Measurements from ENCODE around the gene ARMCX2.

The ARMCX2 gene

GRCh38 chrX:101691835-101692234 lies 32.2 kb upstream of the ARMCX2 start:
- TF ChIP-seq USF1 (IDR thresholded peaks at IDR 0.05) = no peak
- TF ChIP-seq CEBPB (IDR thresholded peaks at IDR 0.05) = 0 out of 2 replicates have a peak, but pooled peaks have one; percentile 34

GRCh38 chrX:101686574-101686973 lies 26.9 kb upstream of the ARMCX2 start:
- no peak for TF ChIP-seq MAX (IDR thresholded peaks at IDR 0.05)
- no peak for TF ChIP-seq FOXM1 (IDR thresholded peaks at IDR 0.05; ENCODE audit: borderline replicate concordance, low read depth)
- TF ChIP-seq YY1 (IDR thresholded peaks at IDR 0.05; ENCODE audit: low read depth) = no peak
- no peak for TF ChIP-seq REST (IDR thresholded peaks at IDR 0.05; ENCODE audit: low read depth)
- no peak for TF ChIP-seq RAD21 (IDR thresholded peaks at IDR 0.05; ENCODE audit: low read depth)
- TF ChIP-seq CREB1 (IDR thresholded peaks at IDR 0.05; ENCODE audit: low read depth) = no peak
- TF ChIP-seq NFIC (IDR thresholded peaks at IDR 0.05) = no peak
- no peak for TF ChIP-seq EGR1 (IDR thresholded peaks at IDR 0.05)
- no peak for TF ChIP-seq TCF12 (IDR thresholded peaks at IDR 0.05; ENCODE audit: low read depth)
- no peak for TF ChIP-seq TAF1 (IDR thresholded peaks at IDR 0.05; ENCODE audit: low read depth)
- no peak for TF ChIP-seq USF1 (IDR thresholded peaks at IDR 0.05)
- no peak for TF ChIP-seq CEBPB (IDR thresholded peaks at IDR 0.05)
- no peak for TF ChIP-seq EP300 (IDR thresholded peaks at IDR 0.05; ENCODE audit: borderline replicate concordance)
- TF ChIP-seq ZBTB7A (IDR thresholded peaks at IDR 0.05; ENCODE audit: low read depth) = no peak
- TF ChIP-seq TEAD4 (IDR thresholded peaks at IDR 0.05) = no peak

GRCh38 chrX:101685923-101686322 lies 26.3 kb upstream of the ARMCX2 start:
- TF ChIP-seq EGR1 (IDR thresholded peaks at IDR 0.05) (no peak), REST (IDR thresholded peaks at IDR 0.05; ENCODE audit: low read depth) (no peak), MAX (IDR thresholded peaks at IDR 0.05) (no peak), USF1 (IDR thresholded peaks at IDR 0.05) (no peak), CREB1 (IDR thresholded peaks at IDR 0.05; ENCODE audit: low read depth) (no peak), EP300 (IDR thresholded peaks at IDR 0.05; ENCODE audit: borderline replicate concordance) (no peak)

- TF ChIP-seq ZBTB7A (IDR thresholded peaks at IDR 0.05; ENCODE audit: low read depth) = no peak
- TF ChIP-seq REST (IDR thresholded peaks at IDR 0.05; ENCODE audit: low read depth) = no peak
- TF ChIP-seq EGR1 (IDR thresholded peaks at IDR 0.05) = no peak
- no peak for TF ChIP-seq USF1 (IDR thresholded peaks at IDR 0.05)
- TF ChIP-seq CEBPB (IDR thresholded peaks at IDR 0.05) = no peak
- TF ChIP-seq FOXM1 (IDR thresholded peaks at IDR 0.05; ENCODE audit: borderline replicate concordance, low read depth) = no peak
- TF ChIP-seq CREB1 (IDR thresholded peaks at IDR 0.05; ENCODE audit: low read depth) = no peak
- TF ChIP-seq YY1 (IDR thresholded peaks at IDR 0.05; ENCODE audit: low read depth) = no peak
- no peak for TF ChIP-seq TCF12 (IDR thresholded peaks at IDR 0.05; ENCODE audit: low read depth)
- TF ChIP-seq TEAD4 (IDR thresholded peaks at IDR 0.05) = no peak
- TF ChIP-seq NFIC (IDR thresholded peaks at IDR 0.05) = no peak
- TF ChIP-seq MAX (IDR thresholded peaks at IDR 0.05) = no peak
- no peak for TF ChIP-seq EP300 (IDR thresholded peaks at IDR 0.05; ENCODE audit: borderline replicate concordance)
- TF ChIP-seq TAF1 (IDR thresholded peaks at IDR 0.05; ENCODE audit: low read depth) = no peak
- TF ChIP-seq RAD21 (IDR thresholded peaks at IDR 0.05; ENCODE audit: low read depth) = no peak
Observed at GRCh38 chrX:101682723-101683122, 23.1 kb upstream of the ARMCX2 start.

Measured in Ishikawa (cell line).